ENCODE measurements around the gene ACOXL.

The ACOXL gene

DNA sequence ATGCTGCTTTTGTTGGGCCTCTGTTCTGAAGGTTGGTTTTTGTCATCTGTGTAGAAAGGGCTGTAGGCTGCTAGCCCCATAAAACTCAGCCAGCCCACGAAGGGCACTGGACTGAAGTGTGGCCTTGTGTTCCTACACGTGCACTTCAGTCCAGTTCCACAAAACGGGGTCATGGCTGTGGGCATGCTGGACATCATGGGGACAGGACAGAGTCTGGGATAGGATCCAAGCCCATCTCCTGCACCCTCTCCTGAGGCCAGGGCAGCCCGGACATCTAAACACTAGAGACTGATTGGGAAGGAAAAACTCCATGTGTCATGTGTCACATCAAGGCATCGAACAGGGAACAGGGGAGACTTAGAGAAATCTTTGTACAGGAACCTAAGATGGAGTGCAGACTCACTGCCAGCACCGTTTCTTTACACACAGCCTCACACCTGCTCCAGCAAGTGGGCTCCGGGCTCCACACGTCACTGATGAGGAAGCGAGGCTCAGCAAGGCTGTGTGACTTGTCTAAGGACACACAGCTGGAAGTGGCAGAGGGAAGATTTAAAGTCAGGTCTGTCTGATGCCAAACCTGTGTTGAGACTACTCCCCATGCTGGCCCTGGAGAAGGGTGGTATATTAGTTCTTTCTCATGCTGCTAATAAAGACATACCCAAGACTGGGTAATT lies 313.5 kb downstream of the ACOXL start:
- no peak overlapping the region for H3K4me3 ChIP-seq (ENCODE audit: low read depth, low read length)
- CTCF ChIA-PET = no interaction called here
- TF ChIP-seq, protein P1, sequence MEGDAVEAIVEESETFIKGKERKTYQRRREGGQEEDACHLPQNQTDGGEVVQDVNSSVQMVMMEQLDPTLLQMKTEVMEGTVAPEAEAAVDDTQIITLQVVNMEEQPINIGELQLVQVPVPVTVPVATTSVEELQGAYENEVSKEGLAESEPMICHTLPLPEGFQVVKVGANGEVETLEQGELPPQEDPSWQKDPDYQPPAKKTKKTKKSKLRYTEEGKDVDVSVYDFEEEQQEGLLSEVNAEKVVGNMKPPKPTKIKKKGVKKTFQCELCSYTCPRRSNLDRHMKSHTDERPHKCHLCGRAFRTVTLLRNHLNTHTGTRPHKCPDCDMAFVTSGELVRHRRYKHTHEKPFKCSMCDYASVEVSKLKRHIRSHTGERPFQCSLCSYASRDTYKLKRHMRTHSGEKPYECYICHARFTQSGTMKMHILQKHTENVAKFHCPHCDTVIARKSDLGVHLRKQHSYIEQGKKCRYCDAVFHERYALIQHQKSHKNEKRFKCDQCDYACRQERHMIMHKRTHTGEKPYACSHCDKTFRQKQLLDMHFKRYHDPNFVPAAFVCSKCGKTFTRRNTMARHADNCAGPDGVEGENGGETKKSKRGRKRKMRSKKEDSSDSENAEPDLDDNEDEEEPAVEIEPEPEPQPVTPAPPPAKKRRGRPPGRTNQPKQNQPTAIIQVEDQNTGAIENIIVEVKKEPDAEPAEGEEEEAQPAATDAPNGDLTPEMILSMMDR (IDR thresholded peaks at IDR 0.05; ENCODE audit: insufficient read depth, low read length, missing control alignments) = no peak
- POLR2A ChIA-PET = no interaction called here
- DNase-seq (ENCODE audit: low read depth, low spot score) = no peak

DNA sequence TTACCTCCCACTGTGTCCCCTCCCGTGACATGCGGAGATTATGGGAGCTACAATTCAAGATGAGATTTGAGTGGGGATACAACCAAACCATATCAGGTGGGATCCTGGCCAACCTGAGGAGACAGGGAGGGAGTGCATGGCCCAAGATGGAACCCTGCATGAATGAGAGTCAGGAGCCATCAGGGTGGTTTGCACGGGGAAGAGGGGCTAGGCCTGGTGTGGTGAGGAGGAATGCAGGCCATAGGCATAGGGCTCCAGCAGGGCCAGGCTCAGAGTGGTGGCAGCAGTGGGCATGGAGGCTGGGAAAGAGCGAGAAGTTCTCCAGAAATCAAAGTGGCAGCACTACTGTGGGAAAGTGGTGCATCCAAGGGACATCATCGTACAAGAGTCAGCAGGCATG lies 314.3 kb downstream of the ACOXL start:
- TF ChIP-seq, protein P1 (IDR thresholded peaks at IDR 0.05; ENCODE audit: insufficient read depth, low read length, missing control alignments) = no peak
- ChIA-PET POLR2A (no interaction called here), CTCF (no interaction called here)
- H3K4me3 ChIP-seq (ENCODE audit: low read depth, low read length) = no peak overlapping the region
- DNase-seq (ENCODE audit: low read depth, low spot score) = no peak

DNA sequence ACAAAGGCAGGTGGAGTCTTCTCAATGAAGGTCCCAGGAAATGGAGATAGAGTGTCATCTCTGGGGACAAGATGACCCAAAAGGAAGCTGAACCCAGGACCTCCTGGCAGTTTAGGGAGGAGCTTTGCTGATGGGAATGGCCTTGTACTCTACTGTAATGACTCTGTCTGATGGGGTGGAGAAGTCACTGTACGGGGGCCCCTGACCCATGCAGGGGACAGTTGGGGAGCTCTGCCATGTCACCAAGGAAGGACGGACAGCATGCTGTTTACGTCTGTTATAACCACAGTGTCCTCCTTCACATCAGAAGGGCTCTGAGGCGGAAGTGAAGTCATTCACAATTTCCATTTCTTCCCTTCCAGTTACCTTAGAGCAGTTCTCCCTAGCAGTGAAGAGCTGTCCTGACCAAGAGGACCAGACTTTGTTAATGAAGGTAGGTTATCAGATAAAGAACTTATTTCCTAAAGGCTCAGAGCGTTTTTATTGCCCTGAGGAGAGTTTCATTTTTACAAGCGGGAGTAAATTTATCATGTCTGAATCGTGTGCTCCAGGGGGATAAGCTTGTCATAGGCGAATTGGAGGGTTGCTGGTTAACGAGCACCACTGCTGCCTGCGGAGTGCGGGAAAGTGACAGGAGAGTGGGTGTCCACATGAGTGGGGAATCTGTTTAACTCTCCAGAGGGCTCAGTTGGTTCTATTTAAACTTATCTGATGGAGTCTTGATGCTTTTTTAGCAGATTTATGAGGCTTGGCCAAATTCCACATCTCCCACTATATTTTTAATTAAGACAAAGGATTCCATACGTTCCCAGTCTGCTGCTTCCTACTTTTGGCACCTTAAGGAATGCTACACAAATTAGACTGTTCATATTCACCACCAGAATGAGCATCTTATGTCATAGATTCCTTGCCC lies 316.7 kb downstream of the ACOXL start:
- POLR2A ChIA-PET = no interaction called here
- DNase-seq (ENCODE audit: low read depth, low spot score) = no peak
- no peak overlapping the region for H3K4me3 ChIP-seq (ENCODE audit: low read depth, low read length)
- CTCF ChIA-PET = no interaction called here
- TF ChIP-seq, protein P1 (IDR thresholded peaks at IDR 0.05; ENCODE audit: insufficient read depth, low read length, missing control alignments) = no peak

DNA sequence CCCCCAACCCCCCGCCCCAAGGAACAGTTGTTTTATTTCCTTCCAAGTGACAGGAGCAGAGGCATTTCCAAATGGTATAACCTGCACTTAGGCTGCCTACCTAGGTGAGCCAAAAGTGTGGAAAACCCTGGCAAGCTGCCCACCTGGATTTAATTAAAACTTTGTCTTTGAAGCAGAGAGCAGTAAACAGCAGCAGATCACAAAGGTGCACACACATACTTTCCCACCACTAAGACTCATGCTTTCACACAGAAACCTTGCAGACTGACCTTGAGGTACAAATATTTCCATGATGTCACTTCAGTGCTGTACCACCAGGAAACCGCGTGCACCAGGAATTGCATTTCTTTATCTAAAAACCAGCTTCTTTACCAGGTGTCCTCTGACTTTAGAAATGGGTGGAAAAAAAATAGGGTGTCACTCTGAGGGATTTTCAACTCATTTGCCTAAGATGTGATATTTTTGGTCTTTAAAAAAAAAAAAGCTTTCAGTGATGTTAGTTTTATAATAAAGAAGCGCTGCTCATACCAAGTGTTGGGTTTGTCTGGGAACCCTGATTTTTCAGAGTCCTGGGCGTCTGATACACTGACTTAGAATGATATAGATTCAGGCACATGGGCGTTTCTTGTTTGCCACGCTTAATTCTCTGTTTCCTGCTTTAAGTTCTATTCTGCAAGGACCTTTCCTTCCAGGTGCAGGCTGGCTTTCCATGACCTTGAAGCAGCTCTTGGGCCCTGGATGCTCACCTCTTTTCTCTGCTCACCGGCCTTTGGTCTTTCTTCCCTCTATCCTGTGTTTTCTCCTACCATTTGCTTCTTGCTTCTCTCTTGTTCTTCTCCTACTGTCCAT lies 317.6 kb downstream of the ACOXL start:
- ChIA-PET POLR2A (no interaction called here), CTCF (no interaction called here)
- no peak for DNase-seq (ENCODE audit: low read depth, low spot score)
- TF ChIP-seq, protein P1 (IDR thresholded peaks at IDR 0.05; ENCODE audit: insufficient read depth, low read length, missing control alignments) = no peak
- no peak overlapping the region for H3K4me3 ChIP-seq (ENCODE audit: low read depth, low read length)

DNA sequence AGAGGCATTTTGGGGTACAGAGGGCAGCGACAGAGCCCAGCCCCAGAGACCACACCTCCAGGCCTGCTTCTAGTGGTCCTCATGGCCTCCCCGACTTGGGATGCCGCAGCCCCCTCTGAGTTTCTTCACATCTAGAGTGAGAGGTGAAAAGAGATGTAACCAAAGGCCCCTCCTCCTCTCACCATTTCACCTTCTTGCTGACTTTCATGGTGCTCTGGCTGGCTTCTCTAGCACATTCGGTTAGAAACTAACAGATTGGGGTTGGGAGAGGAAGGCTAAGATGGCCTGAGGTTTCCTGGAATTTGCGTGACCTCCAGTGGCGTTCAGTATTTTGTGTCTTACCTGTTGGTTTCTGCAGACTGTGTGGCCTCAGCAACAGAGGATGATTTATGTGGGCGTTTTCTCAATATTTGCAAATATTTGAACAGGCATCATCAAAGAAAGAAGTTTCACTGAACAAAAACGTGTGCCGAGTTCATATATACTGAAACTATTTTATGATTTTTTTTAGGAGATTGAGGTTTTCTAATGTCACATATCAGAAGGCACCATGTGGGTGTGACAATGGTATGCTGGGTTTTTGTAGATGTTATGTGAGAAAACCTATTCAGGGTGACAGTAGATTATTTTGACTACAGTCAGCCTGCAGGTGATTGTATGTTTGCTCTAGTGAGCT lies 318.5 kb downstream of the ACOXL start:
- ChIA-PET POLR2A (no interaction called here), CTCF (no interaction called here)
- DNase-seq (ENCODE audit: low read depth, low spot score) = no peak
- H3K4me3 ChIP-seq (ENCODE audit: low read depth, low read length) = no peak overlapping the region
- TF ChIP-seq, protein P1 (IDR thresholded peaks at IDR 0.05; ENCODE audit: insufficient read depth, low read length, missing control alignments) = no peak

All from AG04449 (cell line).